Ishikawa (cell line): Measurements from ENCODE around the gene TMPRSS11F.
A peak's percentile ranks its signal among the peaks of the same experiment; 100 is the strongest.

Experiments
- CEBPB ChIP-seq: IDR thresholded peaks from 2 replicates; pipeline ENCODE4 v1.6.1; 2012
- CREB1 ChIP-seq: IDR thresholded peaks from 2 replicates; pipeline ENCODE4 v1.6.1; 2012; ENCODE audit warnings: low read depth
- EGR1 ChIP-seq: IDR thresholded peaks from 2 replicates; pipeline ENCODE4 v1.6.1; 2012
- EP300 ChIP-seq: IDR thresholded peaks from 2 replicates; pipeline ENCODE4 v1.6.1; 2012; ENCODE audit warnings: borderline replicate concordance
- FOXM1 ChIP-seq: IDR thresholded peaks from 2 replicates; pipeline ENCODE4 v1.6.1; 2012; ENCODE audit warnings: low read depth, borderline replicate concordance
- NFIC ChIP-seq: IDR thresholded peaks from 2 replicates; pipeline ENCODE4 v1.6.1; 2012
- RAD21 ChIP-seq: IDR thresholded peaks from 2 replicates; pipeline ENCODE4 v1.6.1; 2012; ENCODE audit warnings: low read depth
- REST ChIP-seq: IDR thresholded peaks from 2 replicates; pipeline ENCODE4 v1.6.1; 2012; ENCODE audit warnings: low read depth, mild to moderate bottlenecking
- TAF1 ChIP-seq: IDR thresholded peaks from 2 replicates; pipeline ENCODE4 v1.6.1; 2012; ENCODE audit warnings: low read depth, mild to moderate bottlenecking
- TCF12 ChIP-seq: IDR thresholded peaks from 2 replicates; pipeline ENCODE4 v1.6.1; 2012; ENCODE audit warnings: low read depth
- TEAD4 ChIP-seq: IDR thresholded peaks from 2 replicates; pipeline ENCODE4 v1.6.1; 2012
- YY1 ChIP-seq: IDR thresholded peaks from 2 replicates; pipeline ENCODE4 v1.6.1; 2012; ENCODE audit warnings: low read depth
- ZBTB7A ChIP-seq: IDR thresholded peaks from 2 replicates; pipeline ENCODE4 v1.6.1; 2012; ENCODE audit warnings: low read depth
- TF ChIP-seq, protein P1 (sequence below): IDR thresholded peaks from 2 replicates; pipeline ENCODE4 v1.6.1; 2012
- TF ChIP-seq, protein P2 (sequence below): IDR thresholded peaks from 2 replicates; pipeline ENCODE4 v1.6.1; 2012

TMPRSS11F gene

DNA sequence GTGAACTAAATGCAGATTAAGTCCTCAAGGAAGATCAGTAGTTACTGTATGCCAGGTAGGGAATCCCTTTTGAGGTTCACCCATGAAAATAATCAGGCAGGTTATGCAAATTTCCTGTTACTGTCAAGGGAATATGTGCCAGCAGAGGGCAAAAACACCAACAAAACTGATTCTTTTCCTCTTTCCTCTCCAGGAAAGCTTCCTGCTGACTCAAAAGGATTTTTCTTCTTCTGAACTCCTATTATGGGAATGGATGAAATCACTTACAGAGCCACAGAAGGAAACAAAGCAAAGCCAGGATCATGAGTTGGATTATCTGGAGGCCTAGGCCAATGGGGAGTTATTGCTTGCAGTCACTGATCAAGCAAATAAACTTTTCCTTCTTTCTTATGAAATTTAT is 49.7 kb downstream of the TMPRSS11F start:
- TF ChIP-seq RAD21 (0 out of 2 replicates have a peak, but pooled peaks have one; percentile 3), EP300 (no peak)

GRCh38 chr4:68077737-68078136 is 51.9 kb downstream of the TMPRSS11F start:
- TF ChIP-seq ZBTB7A: no peak
- no peak for TF ChIP-seq YY1
- no peak for TF ChIP-seq FOXM1
- TF ChIP-seq TEAD4: no peak
- TF ChIP-seq REST: no peak
- no peak for TF ChIP-seq NFIC
- no peak for TF ChIP-seq EP300
- TF ChIP-seq TCF12: no peak
- TF ChIP-seq CREB1: no peak
- no peak for TF ChIP-seq CEBPB
- TF ChIP-seq EGR1: no peak
- no peak for TF ChIP-seq RAD21
- TF ChIP-seq, protein P1, sequence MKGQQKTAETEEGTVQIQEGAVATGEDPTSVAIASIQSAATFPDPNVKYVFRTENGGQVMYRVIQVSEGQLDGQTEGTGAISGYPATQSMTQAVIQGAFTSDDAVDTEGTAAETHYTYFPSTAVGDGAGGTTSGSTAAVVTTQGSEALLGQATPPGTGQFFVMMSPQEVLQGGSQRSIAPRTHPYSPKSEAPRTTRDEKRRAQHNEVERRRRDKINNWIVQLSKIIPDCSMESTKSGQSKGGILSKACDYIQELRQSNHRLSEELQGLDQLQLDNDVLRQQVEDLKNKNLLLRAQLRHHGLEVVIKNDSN: no peak
- TF ChIP-seq, protein P2, sequence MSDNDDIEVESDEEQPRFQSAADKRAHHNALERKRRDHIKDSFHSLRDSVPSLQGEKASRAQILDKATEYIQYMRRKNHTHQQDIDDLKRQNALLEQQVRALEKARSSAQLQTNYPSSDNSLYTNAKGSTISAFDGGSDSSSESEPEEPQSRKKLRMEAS: no peak

DNA sequence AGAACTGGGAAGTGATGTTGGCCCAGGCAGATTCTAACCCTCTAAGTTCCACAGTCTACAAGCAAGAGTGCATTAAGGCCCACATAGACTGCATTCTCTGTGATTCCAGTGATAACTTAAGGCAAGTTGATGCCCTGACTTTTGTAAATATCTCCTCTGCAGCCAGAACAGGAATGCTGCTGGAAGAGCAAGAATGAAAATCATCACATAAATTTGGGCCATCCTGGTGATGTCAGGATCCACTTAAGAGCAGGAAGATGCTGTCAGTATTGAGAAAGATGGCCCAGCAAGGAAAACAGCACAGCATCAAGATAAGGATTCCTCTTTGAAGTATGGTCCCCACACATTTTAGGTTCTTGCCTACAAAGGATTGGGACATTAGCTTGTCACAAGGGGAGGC is 52.4 kb downstream of the TMPRSS11F start:
- TF ChIP-seq NFIC: no peak
- TF ChIP-seq ZBTB7A: no peak

DNA sequence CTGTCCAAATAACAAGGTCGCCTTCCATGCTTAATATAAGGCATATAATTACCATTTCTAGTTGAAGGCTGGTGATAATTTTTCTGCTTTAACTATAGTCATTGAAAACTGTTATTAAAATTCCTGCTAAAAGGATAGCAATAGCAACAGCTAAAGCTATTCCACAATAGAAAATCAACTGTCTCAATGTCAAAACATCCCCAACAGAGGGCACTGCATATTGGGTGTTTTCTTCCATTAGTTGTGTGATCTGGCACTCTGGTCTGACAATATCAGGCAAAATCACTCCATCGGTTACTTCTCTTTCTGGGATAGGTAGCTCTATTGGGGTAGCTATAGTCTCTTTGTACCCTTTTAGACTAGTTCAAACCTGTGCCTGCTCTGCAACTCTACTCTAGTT is 53.5 kb downstream of the TMPRSS11F start:
- TF ChIP-seq CEBPB (no peak), RAD21 (peak; percentile 42; the same call in 1 of the 2 replicates), TAF1 (no peak), TEAD4 (no peak), YY1 (no peak), REST (no peak)

- no peak for TF ChIP-seq TCF12
- no peak for TF ChIP-seq TAF1
- no peak for TF ChIP-seq FOXM1
- TF ChIP-seq EGR1: no peak
- TF ChIP-seq, protein P2: no peak
- TF ChIP-seq NFIC: no peak
Measured at GRCh38 chr4:68074397-68074796, 55.3 kb downstream of the TMPRSS11F start.

DNA sequence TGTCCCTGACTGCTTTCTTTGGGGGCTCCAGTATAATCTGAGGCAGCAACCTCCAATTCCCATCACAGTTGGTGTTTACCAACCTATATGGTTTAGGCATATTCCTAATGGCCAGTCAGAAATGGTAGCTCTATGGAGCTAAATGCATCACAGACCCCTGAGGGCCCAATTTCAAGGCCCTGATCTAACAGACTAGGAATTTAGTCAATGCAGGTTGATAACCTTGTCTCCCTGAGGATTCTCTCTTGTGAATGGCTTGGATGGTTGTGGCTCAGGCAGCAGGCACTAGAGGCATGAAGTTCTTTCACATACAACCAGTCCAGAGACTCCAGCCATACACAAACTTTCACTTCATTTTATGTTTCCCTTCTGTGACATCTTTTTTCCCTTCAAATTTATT is 59.4 kb downstream of the TMPRSS11F start:
- TF ChIP-seq NFIC (no peak), YY1 (no peak), EP300 (no peak)

GRCh38 chr4:68062501-68062900 is 67.2 kb downstream of the TMPRSS11F start:
- no peak for TF ChIP-seq YY1
- TF ChIP-seq NFIC: no peak
- TF ChIP-seq, protein P2: no peak
- no peak for TF ChIP-seq ZBTB7A
- no peak for TF ChIP-seq CEBPB
- TF ChIP-seq TCF12: no peak
- TF ChIP-seq RAD21: no peak
- no peak for TF ChIP-seq TAF1
- TF ChIP-seq EP300: no peak

- TF ChIP-seq FOXM1 (no peak), TCF12 (no peak), EP300 (no peak), EGR1 (no peak), REST (no peak)
- TF ChIP-seq, protein P2: no peak
- TF ChIP-seq, protein P1: no peak
Measured at GRCh38 chr4:68038272-68038671, 91.4 kb downstream of the TMPRSS11F start.
